Lower lobe of right lung (tissue), 2 donors: ENCODE measurements around the gene CDK19. TPM values are rescaled to one million over a fixed set of nuclear protein-coding genes. Genes with fewer than 3 reads are reported as not detected.

Source experiments
- ATAC-seq, 2 donors: fragments of 200-7000 bp; cut with Tn5 transposase; one replicate each; pipeline ENCODE4 v1.9.1; 2020 to 2022; ENCODE audit warnings: mild to moderate bottlenecking in 2 of 2, moderate library complexity in 2 of 2
- DNase-seq: peaks from one replicate; pipeline ENCODE4 v3.0.0-alpha.2; 2020
- H3K27ac ChIP-seq: fragments of 200-600 bp; one replicate; pipeline ENCODE4 v1.8.0; 2022
- H3K27me3 ChIP-seq: fragments of 200-600 bp; one replicate; pipeline ENCODE4 v1.8.0; 2022; ENCODE audit warnings: low read depth
- H3K36me3 ChIP-seq: fragments of 200-600 bp; one replicate; pipeline ENCODE4 v1.8.0; 2022; ENCODE audit warnings: mild to moderate bottlenecking
- H3K4me1 ChIP-seq: fragments of 200-600 bp; one replicate; pipeline ENCODE4 v1.8.0; 2022
- H3K4me3 ChIP-seq: fragments of 200-600 bp; one replicate; pipeline ENCODE4 v1.8.0; 2022; ENCODE audit warnings: mild to moderate bottlenecking
- H3K9me3 ChIP-seq: fragments of 200-600 bp; one replicate; pipeline ENCODE4 v1.8.0; 2022
- intact Hi-C: fragments of 100-400 bp; cut with DNase I; formaldehyde crosslinking; loops from one replicate; pipeline ENCODE4 v1.11.0; 2022
- total RNA-seq: library from RNA; stranded (reverse); fragmentation: NEBNext Ultra II Directional; extraction: Animal tissue kit (Norgen Biotek cat#: 25700); gene quantifications from one replicate; pipeline ENCODE4 v1.2.1, GENCODE V29; 2021
- TF ChIP-seq, protein P1 (sequence below): fragments of 200-600 bp; IDR thresholded peaks from one replicate; pipeline ENCODE4 v1.8.0; 2022; ENCODE audit warnings: antibody characterized with exemption, mild to moderate bottlenecking
- donor health status: DM: no; HTN: yes; CAD: no; lungs with severe emphysema.

CDK19 gene
- total RNA-seq, 1 donor from 2014 or later: 26.0 TPM

DNA sequence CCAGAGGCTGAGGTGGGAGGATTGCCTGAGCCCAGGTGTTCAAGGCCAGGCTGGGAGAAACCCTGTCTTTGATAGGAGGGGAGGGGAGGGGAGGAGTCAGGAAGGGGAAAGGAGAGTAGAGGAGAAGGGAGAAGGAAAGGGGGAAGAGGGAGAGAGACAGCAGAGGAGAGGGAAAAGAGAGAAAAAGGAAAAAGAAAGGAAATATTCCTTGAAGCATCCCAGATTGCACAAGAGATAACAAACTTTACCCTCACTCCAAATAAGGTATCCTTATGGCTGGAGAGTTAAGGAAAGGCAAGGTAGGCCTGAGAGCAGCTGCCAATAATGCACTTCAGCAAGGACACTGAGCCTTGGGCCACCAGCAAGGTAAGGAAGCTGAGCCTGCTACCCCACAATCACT, 172.6 kb downstream of the CDK19 start:
- H3K4me1 ChIP-seq: no peaks in the 10 kb centered on the region
- H3K36me3 ChIP-seq: peaks cover 18% of the 10 kb centered on the region
- intact Hi-C loops: no loop called here
- DNase-seq (no peak), ATAC-seq (no peak)
- TF ChIP-seq, protein P1, sequence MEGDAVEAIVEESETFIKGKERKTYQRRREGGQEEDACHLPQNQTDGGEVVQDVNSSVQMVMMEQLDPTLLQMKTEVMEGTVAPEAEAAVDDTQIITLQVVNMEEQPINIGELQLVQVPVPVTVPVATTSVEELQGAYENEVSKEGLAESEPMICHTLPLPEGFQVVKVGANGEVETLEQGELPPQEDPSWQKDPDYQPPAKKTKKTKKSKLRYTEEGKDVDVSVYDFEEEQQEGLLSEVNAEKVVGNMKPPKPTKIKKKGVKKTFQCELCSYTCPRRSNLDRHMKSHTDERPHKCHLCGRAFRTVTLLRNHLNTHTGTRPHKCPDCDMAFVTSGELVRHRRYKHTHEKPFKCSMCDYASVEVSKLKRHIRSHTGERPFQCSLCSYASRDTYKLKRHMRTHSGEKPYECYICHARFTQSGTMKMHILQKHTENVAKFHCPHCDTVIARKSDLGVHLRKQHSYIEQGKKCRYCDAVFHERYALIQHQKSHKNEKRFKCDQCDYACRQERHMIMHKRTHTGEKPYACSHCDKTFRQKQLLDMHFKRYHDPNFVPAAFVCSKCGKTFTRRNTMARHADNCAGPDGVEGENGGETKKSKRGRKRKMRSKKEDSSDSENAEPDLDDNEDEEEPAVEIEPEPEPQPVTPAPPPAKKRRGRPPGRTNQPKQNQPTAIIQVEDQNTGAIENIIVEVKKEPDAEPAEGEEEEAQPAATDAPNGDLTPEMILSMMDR: no peak
- no peaks in the 10 kb centered on the region for H3K27me3 ChIP-seq
- no peak overlapping the region for H3K27ac ChIP-seq
- no peak overlapping the region for H3K4me3 ChIP-seq
- H3K9me3 ChIP-seq: no peaks in the 10 kb centered on the region

DNA sequence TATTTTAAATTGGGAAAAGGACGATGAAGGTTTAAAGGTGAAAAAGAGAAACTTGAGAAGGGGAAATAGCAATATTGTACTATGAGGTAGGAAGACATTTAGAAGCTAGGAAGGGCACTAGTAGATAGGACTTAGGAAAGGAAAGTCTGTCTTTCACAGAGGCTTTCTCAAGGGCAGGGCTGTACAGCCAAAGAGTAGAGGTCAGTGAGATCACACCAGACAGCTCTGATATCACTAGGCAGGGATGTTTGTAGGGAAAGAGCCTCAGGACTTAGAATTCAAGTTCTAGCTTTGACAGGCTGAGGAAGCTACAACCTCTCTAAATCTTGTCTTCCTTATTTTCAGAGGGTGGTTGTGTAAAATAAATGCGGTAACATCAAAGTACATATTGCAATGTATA, 178.5 kb downstream of the CDK19 start:
- Histone ChIP-seq H3K27me3 (no peaks in the 10 kb centered on the region), H3K4me1 (no peaks in the 10 kb centered on the region), H3K36me3 (no peaks in the 10 kb centered on the region), H3K27ac (no peak overlapping the region), H3K9me3 (no peaks in the 10 kb centered on the region), H3K4me3 (no peak overlapping the region)
- ATAC-seq: no peak
- intact Hi-C loops: no loop called here
- no peak for DNase-seq
- TF ChIP-seq, protein P1: no peak

DNA sequence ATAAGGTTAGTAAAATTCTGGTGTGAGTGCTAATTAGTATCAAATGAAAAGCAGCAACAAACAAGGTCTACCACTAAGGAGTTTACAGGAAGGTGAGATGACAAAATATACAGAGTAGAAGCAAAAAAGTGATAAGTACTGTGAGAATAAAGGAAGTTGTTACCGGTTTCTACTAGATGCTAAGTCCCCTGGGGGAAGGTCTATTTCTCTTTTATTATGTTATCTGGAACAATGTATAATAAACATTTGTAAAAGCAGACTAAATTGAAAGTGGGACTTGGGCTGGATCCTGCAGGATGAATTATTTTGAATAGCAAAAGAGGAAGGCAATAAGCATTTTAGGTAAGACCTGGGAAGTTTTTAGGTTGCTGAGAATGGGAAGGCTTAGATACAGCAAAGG, 180.2 kb downstream of the CDK19 start:
- Histone ChIP-seq H3K9me3 (no peaks in the 10 kb centered on the region), H3K4me3 (no peak overlapping the region), H3K27ac (no peak overlapping the region), H3K27me3 (no peaks in the 10 kb centered on the region), H3K4me1 (no peaks in the 10 kb centered on the region), H3K36me3 (no peaks in the 10 kb centered on the region)
- intact Hi-C loops: no loop called here
- ATAC-seq (no peak), DNase-seq (no peak)
- TF ChIP-seq, protein P1: no peak

DNA sequence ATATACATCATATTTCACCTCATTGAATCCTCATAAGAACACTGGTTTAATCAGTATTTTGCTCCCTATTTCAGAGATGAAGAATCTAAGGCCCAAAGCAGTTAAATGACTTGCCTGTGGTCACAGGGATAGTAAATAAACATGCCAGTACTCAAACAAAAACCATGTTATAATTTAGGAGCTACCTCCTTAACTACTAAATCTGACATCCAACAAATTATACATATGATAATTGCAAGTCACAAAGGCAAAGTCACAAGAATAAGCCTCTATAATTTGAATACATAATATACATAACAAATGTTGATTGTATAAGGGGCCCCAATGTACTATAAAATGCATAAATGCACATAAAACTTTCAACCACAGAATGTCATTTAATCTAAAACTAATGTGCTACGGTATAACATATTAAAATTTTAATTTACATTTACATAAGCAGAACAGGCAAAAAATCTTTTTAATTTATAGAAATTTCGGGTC, 181.5 kb downstream of the CDK19 start:
- ATAC-seq (no peak), DNase-seq (no peak)
- H3K4me3 ChIP-seq: no peak overlapping the region
- no peaks in the 10 kb centered on the region for H3K36me3 ChIP-seq
- no peaks in the 10 kb centered on the region for H3K4me1 ChIP-seq
- TF ChIP-seq, protein P1: no peak
- H3K27me3 ChIP-seq: no peaks in the 10 kb centered on the region
- H3K27ac ChIP-seq: no peak overlapping the region
- intact Hi-C loops: no loop called here
- H3K9me3 ChIP-seq: no peaks in the 10 kb centered on the region

DNA sequence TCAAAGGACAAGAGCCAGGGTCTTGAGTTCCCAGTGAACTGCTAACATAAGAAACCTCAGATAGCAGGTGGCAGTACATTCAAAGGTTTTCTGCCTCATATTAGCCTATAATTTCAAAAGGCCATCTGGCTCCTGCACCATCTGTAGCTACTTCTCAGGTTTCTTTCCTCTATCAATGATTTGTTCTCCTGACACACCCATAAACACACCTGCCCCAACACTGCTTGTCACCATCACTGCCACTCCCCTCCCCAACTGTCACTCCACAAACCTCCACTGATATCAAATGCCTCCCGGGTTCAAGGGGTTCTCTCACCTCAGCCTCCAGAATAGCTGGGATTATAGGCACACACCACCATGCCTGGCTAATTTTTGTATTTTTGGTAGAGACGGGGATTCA, 186.1 kb downstream of the CDK19 start:
- ATAC-seq (no peak), DNase-seq (no peak)
- no peak overlapping the region for H3K27ac ChIP-seq
- no peaks in the 10 kb centered on the region for H3K9me3 ChIP-seq
- H3K4me3 ChIP-seq: no peak overlapping the region
- H3K4me1 ChIP-seq: no peaks in the 10 kb centered on the region
- peaks cover 13% of the 10 kb centered on the region for H3K36me3 ChIP-seq
- intact Hi-C loops: no loop called here
- TF ChIP-seq, protein P1: no peak
- H3K27me3 ChIP-seq: no peaks in the 10 kb centered on the region

DNA sequence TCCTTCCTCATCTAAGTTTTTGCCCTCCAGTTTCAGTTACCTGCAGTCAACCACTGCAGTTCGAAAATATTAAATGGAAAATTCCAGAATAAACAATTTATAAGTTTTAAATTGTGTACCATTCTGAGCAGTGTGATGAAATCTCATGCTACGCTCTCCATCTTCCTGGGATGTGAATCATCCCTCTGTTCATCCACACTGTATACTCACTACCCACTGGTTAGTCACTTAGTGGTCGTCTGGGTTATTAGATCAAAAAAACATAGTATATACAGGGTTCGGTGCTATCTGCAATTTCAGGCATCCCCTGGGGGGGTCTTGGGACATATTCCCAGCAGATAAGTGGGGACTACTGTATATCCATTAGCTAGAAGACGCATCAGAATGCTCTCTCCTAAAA, 186.9 kb downstream of the CDK19 start:
- Histone ChIP-seq H3K4me3 (no peak overlapping the region), H3K27me3 (no peaks in the 10 kb centered on the region), H3K27ac (no peak overlapping the region), H3K4me1 (no peaks in the 10 kb centered on the region), H3K9me3 (no peaks in the 10 kb centered on the region), H3K36me3 (peaks cover 13% of the 10 kb centered on the region)
- DNase-seq (no peak), ATAC-seq (no peak)
- intact Hi-C loops: no loop called here
- TF ChIP-seq, protein P1: no peak
